Astrocyte (in vitro differentiated cells and primary cell): ENCODE data around the gene LMOD1.

Source experiments
- CTCF ChIP-seq: IDR thresholded peaks from 2 replicates; pipeline ENCODE4 v1.5.1; 2011; ENCODE audit warnings: low read depth, mild to moderate bottlenecking, inconsistent platforms, low read length, moderate library complexity; ENCODE audit not compliant: insufficient read depth
- EZH2 ChIP-seq: IDR thresholded peaks from 2 replicates; pipeline ENCODE4 v1.6.1; 2012; ENCODE audit warnings: mild to moderate bottlenecking, low read length, inconsistent platforms; ENCODE audit not compliant: insufficient read depth

GRCh38 chr1:201889090-201889968, 57.0 kb downstream of the LMOD1 start:
- TF ChIP-seq CTCF, result no peak
- no peak for TF ChIP-seq EZH2
